K562 (cell line): ENCODE results near the gene RET. TPM values are rescaled to one million over a fixed set of nuclear protein-coding genes. Genes with fewer than 3 reads are reported as not detected.

Experiments
- ATAC-seq: fragments of 200-7000 bp; cut with Tn5 transposase; 3 replicates; pipeline ENCODE4 v1.9.1; 2020; ENCODE audit warnings: moderate library complexity
- BruUV-seq: library from RNA; stranded (reverse); fragments of 400-500 nt; replicated peaks from 2 replicates; lab custom pipeline; 2021; lab: Mats Ljungman, UMichigan
- CTCF ChIA-PET: fragments of 300-600 bp; formaldehyde crosslinking; extraction: SDS; loops from one replicate; lab custom pipeline; 2021; ENCODE audit warnings: low intra/inter-chr PET ratio; lab: Yijun Ruan, JAX
- POLR2A ChIA-PET: fragments of 300-600, 350-650 bp; sonication (Branson Sonifier 250); formaldehyde crosslinking; extraction: SDS; loops from one replicate; lab custom pipeline; 2021; ENCODE audit warnings: antibody characterized with exemption, inconsistent platforms; lab: Yijun Ruan, JAX
- DNase-seq, 4 experiments: peaks; one replicate each; pipeline versions ENCODE4 v3.0.0 to v3.0.0-alpha.2; 2011 to 2018; ENCODE audit warnings: low spot score in 3 of 4, mixed read lengths in 3 of 4; ENCODE audit errors: extremely low read depth in 1 of 4
- FAIRE-seq: peaks from 2 replicates; lab custom pipeline; 2011; peaks lifted over from hg19 to GRCh38; lab: Jason Lieb, UNC
- H2AFZ ChIP-seq: 2 replicates; pipeline ENCODE4 v1.6.0; 2011; ENCODE audit warnings: low read depth, low read length, control low read depth, inconsistent platforms
- H3K27ac ChIP-seq: fragments of 200-600 bp; 3 replicates; pipeline ENCODE4 v1.8.0; 2011; ENCODE audit warnings: low read depth, mild to moderate bottlenecking, control low read depth, inconsistent platforms, low read length, moderate library complexity, mixed read lengths; ENCODE audit errors: extremely low read depth
- H3K27me3 ChIP-seq, 2 experiments: fragments of 300-600 bp in 1 of 2; 2 replicates in 1 of 2; 3 replicates in 1 of 2; pipeline versions ENCODE4 v1.6.0 to v1.8.0; 2011; ENCODE audit warnings: inconsistent platforms in 2 of 2, low read length in 2 of 2, mild to moderate bottlenecking in 1 of 2, mixed read lengths in 1 of 2, moderate library complexity in 1 of 2; ENCODE audit not compliant: control insufficient read depth in 2 of 2, insufficient read depth in 2 of 2
- H3K36me3 ChIP-seq: fragments of 300-600 bp; 3 replicates; pipeline ENCODE4 v1.8.0; 2011; ENCODE audit warnings: mild to moderate bottlenecking, low read length, inconsistent platforms; ENCODE audit not compliant: control insufficient read depth, insufficient read depth
- H3K4me1 ChIP-seq, 2 experiments: fragments of 200-600 bp in 1 of 2; replicated peaks in 1 of 2; 2 replicates in 1 of 2; 3 replicates in 1 of 2; pipeline versions ENCODE4 v1.5.1 to v1.8.0; 2011; ENCODE audit warnings: inconsistent platforms in 2 of 2, low read length in 2 of 2, mild to moderate bottlenecking in 1 of 2, mixed read lengths in 1 of 2, moderate library complexity in 1 of 2; ENCODE audit not compliant: control insufficient read depth in 2 of 2, insufficient read depth in 2 of 2
- H3K4me2 ChIP-seq: 2 replicates; pipeline ENCODE4 v1.6.1; 2011; ENCODE audit warnings: low read length, control low read depth, inconsistent platforms, mixed read lengths; ENCODE audit not compliant: insufficient read depth
- H3K4me3 ChIP-seq: fragments of 200-600 bp; sonication (generic), shearing (Covaris generic); 2 replicates; pipeline ENCODE4 v1.5.1; 2016; ENCODE audit warnings: control low read depth, inconsistent platforms
- H3K79me2 ChIP-seq: fragments of 200-600 bp; 3 replicates; pipeline ENCODE4 v1.8.0; 2011; ENCODE audit warnings: low read length, inconsistent platforms; ENCODE audit not compliant: control insufficient read depth, insufficient read depth
- H3K9ac ChIP-seq, 2 experiments: 2 replicates each; pipeline versions ENCODE4 v1.6.0 to v1.6.1; 2011; ENCODE audit warnings: low read depth in 2 of 2, low read length in 2 of 2, control low read depth in 1 of 2, inconsistent platforms in 1 of 2, mild to moderate bottlenecking in 1 of 2, mixed read lengths in 1 of 2; ENCODE audit not compliant: insufficient read depth in 1 of 2
- H3K9me1 ChIP-seq: one replicate; pipeline ENCODE4 v1.6.0; 2011; ENCODE audit warnings: inconsistent platforms, mild to moderate bottlenecking, low read length, moderate library complexity; ENCODE audit not compliant: control insufficient read depth, insufficient read depth
- H3K9me3 ChIP-seq: replicated peaks from 2 replicates; pipeline ENCODE4 v1.5.1; 2011; ENCODE audit warnings: low read depth, low read length, inconsistent platforms; ENCODE audit not compliant: control insufficient read depth, insufficient read depth
- H4K20me1 ChIP-seq: replicated peaks from 2 replicates; pipeline ENCODE4 v1.6.1; 2011; ENCODE audit warnings: low read length, inconsistent platforms, mixed read lengths; ENCODE audit not compliant: control insufficient read depth, insufficient read depth
- CBX1 ChIP-seq: sonication (generic); IDR thresholded peaks from 2 replicates; pipeline ENCODE4 v1.6.1; 2016; ENCODE audit warnings: antibody characterized with exemption, low read depth, mild to moderate bottlenecking
- FOXJ2 ChIP-seq: fragments of 200-800 bp; sonication (Bioruptor generic); IDR thresholded peaks from 2 replicates; pipeline ENCODE4 v1.6.1; 2016; ENCODE audit warnings: missing genetic modification characterization, missing compliant biosample characterization
- GMEB1 ChIP-seq: fragments of 250-450 bp; sonication (Bioruptor Pico); IDR thresholded peaks from 2 replicates; pipeline ENCODE4 v1.4.0; 2020; ENCODE audit warnings: mild to moderate bottlenecking
- HNRNPUL1 ChIP-seq: fragments of 200-400 bp; formaldehyde crosslinking; IDR thresholded peaks from 2 replicates; pipeline ENCODE4 v1.6.1; 2017; ENCODE audit warnings: low read length
- MYC ChIP-seq, 2 experiments: fragments of 250-450 bp in 1 of 2; sonication (Bioruptor Pico) in 1 of 2; IDR thresholded peaks; 2 replicates each; pipeline versions ENCODE4 v1.5.1 to v1.6.1; 2012 to 2021; ENCODE audit warnings: low read depth in 2 of 2, borderline replicate concordance in 1 of 2, improper control_type of control experiment in 1 of 2, low read length in 1 of 2, mild to moderate bottlenecking in 1 of 2, moderate library complexity in 1 of 2
- NR2C2 ChIP-seq, 2 experiments: fragments of 200-800 bp in 1 of 2; sonication (Bioruptor generic) in 1 of 2; sonication (generic) in 1 of 2; formaldehyde crosslinking in 1 of 2; IDR thresholded peaks; 2 replicates each; pipeline versions ENCODE4 v1.6.1 to v1.8.0; 2016 to 2022; ENCODE audit warnings: mild to moderate bottlenecking in 1 of 2, missing compliant biosample characterization in 1 of 2, missing genetic modification characterization in 1 of 2, missing genetic modification reagents in 1 of 2
- SIN3A ChIP-seq, 2 experiments: fragments of 150-350 bp in 1 of 2; IDR thresholded peaks; 2 replicates each; pipeline ENCODE4 v1.6.1; 2011 to 2016; ENCODE audit warnings: borderline replicate concordance in 2 of 2, low read depth in 2 of 2, low read length in 2 of 2, mild to moderate bottlenecking in 2 of 2, moderate library complexity in 2 of 2; ENCODE audit not compliant: control insufficient read depth in 1 of 2
- SNRNP70 ChIP-seq: fragments of 200-400 bp; formaldehyde crosslinking; optimal IDR thresholded peaks from 2 replicates; pipeline ENCODE3; 2017; ENCODE audit warnings: low read depth, low read length
- WGBS: fragments of 100-300 bp; shearing (Covaris generic); methylation state at CpG from one replicate; pipeline ENCODE4 v1.1.6; 2016; ENCODE audit warnings: low coverage, mixed read lengths; ENCODE audit not compliant: insufficient coverage; ENCODE audit errors: missing lambda C conversion rate; 5-methylcytosine and 5-hydroxymethylcytosine counted together
- in situ Hi-C: fragments of 300-500 bp; cut with MboI; formaldehyde crosslinking; loops from 4 replicates; pipeline ENCODE4 v1.15.0; 2018; ENCODE audit warnings: inconsistent platforms, mixed read lengths
- intact Hi-C: fragments of 100-400 bp; cut with micrococcal nuclease; formaldehyde crosslinking; loops from 2 replicates; pipeline ENCODE4 v1.14.2; 2022
- polyA plus RNA-seq, 8 experiments: library from polyadenylated mRNA; depleted of rRNA in 4 of 8; stranded (reverse) in 5 of 8; unstranded in 3 of 8; fragments of >200 nt; fragmentation: Nextera tagmentation in 2 of 8; fragmentation: Illumina TruSeq in 1 of 8; extraction: Ambion mirVana in 2 of 8; extraction: Trizol in 1 of 8; gene quantifications; 2 replicates each; pipeline versions ENCODE4 v1.2.1 to v1.2.3, GENCODE V29; 2011 to 2014; ENCODE audit warnings: inconsistent platforms in 1 of 8, missing spikeins in 1 of 8
- total RNA-seq, 7 experiments: library from RNA; depleted of rRNA in 6 of 7; stranded (reverse); fragments of >200 nt in 6 of 7; fragmentation: Illumina TruSeq in 2 of 7; extraction: Trizol in 2 of 7; gene quantifications; 2 replicates each; pipeline versions ENCODE4 v1.2.1 to v1.2.3, GENCODE V29; 2011 to 2021; ENCODE audit warnings: low replicate concordance in 1 of 7
- TF ChIP-seq, protein P1 (sequence below): sonication (generic); formaldehyde crosslinking; IDR thresholded peaks from 2 replicates; pipeline ENCODE4 v1.8.0; 2022; ENCODE audit warnings: missing genetic modification reagents, mild to moderate bottlenecking, borderline replicate concordance
- TF ChIP-seq, protein P2 (sequence below): fragments of 450-650 bp; IDR thresholded peaks from 2 replicates; pipeline ENCODE4 v1.6.1; 2018; ENCODE audit warnings: mild to moderate bottlenecking, low read depth; ENCODE audit not compliant: partially characterized antibody

Gene RET
- total and polyA plus RNA-seq, 9 of the 15 experiments (the other 6 are each of a cell fraction or from before 2014, with no cell fraction given): 0.04 to 0.05 TPM; not detected in 7

- ATAC-seq: no peak
- WGBS: 35% methylated on average over 6 of the region's 6 CpGs
- H3K9ac ChIP-seq: no peak overlapping the region
- no peak for DNase-seq
- no peaks in the 10 kb centered on the region for H4K20me1 ChIP-seq
- peak; percentile 26 for FAIRE-seq
- no peaks in the 10 kb centered on the region for H3K79me2 ChIP-seq
- BruUV-seq: no TSS peak
- CTCF ChIA-PET: no interaction called here
- in situ Hi-C loops: no loop called here
- H3K4me3 ChIP-seq: no peak overlapping the region
- no peaks in the 10 kb centered on the region for H3K27me3 ChIP-seq
- no peaks in the 10 kb centered on the region for H3K36me3 ChIP-seq
- POLR2A ChIA-PET: interaction anchor here (0.6 kb wide), 1 partner anchor 163 kb away, joined by 3 read pairs; no protein-coding TSS in a partner anchor
- H3K9me1 ChIP-seq: no peaks in the 10 kb centered on the region
- no peaks in the 10 kb centered on the region for H3K9me3 ChIP-seq
- no peak overlapping the region for H3K4me2 ChIP-seq
- H2AFZ ChIP-seq: no peak overlapping the region
- TF ChIP-seq SIN3A (IDR thresholded peaks at IDR 0.05; ENCODE audit: borderline replicate concordance in 2 of 2, control insufficient read depth in 1 of 2, low read depth in 2 of 2, low read length in 2 of 2) (no peak), GMEB1 (CRISPR knock-in tag) (no peak), MYC (IDR thresholded peaks at IDR 0.05; ENCODE audit: low read depth, low read length) (no peak), MYC (CRISPR knock-in tag; IDR thresholded peaks at IDR 0.05; ENCODE audit: borderline replicate concordance, low read depth) (no peak), NR2C2 (CRISPR knock-in tag; IDR thresholded peaks at IDR 0.05) (no peak), NR2C2 (tag; IDR thresholded peaks at IDR 0.05) (no peak), SNRNP70 (no peak), CBX1 (no peak), HNRNPUL1 (no peak), FOXJ2 (tag) (no peak)
- TF ChIP-seq, protein P1, sequence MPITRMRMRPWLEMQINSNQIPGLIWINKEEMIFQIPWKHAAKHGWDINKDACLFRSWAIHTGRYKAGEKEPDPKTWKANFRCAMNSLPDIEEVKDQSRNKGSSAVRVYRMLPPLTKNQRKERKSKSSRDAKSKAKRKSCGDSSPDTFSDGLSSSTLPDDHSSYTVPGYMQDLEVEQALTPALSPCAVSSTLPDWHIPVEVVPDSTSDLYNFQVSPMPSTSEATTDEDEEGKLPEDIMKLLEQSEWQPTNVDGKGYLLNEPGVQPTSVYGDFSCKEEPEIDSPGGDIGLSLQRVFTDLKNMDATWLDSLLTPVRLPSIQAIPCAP (CRISPR knock-in tag): no peak
- TF ChIP-seq, protein P2, sequence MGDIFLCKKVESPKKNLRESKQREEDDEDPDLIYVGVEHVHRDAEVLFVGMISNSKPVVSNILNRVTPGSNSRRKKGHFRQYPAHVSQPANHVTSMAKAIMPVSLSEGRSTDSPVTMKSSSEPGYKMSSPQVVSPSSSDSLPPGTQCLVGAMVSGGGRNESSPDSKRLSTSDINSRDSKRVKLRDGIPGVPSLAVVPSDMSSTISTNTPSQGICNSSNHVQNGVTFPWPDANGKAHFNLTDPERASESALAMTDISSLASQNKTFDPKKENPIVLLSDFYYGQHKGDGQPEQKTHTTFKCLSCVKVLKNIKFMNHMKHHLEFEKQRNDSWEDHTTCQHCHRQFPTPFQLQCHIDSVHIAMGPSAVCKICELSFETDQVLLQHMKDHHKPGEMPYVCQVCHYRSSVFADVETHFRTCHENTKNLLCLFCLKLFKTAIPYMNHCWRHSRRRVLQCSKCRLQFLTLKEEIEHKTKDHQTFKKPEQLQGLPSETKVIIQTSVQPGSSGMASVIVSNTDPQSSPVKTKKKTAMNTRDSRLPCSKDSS: no peak
- H3K4me1 ChIP-seq: no peaks in the 10 kb centered on the region
- intact Hi-C loops: no loop called here
- H3K27ac ChIP-seq: no peak overlapping the region
These were observed 81.8 kb downstream of the RET start for GRCh38 chr10:43158636-43159035.
